Esophagus mucosa (tissue), 1 donor: ENCODE data around the gene RTN4RL1. TPM values are rescaled to one million over a fixed set of nuclear protein-coding genes. Genes with fewer than 3 reads are reported as not detected.
"Not testable (repeated sequence)": the region's sequence is repeated elsewhere in the genome, so short reads cannot be mapped to it uniquely, and the experiment has no call there.

Experiments
- ATAC-seq: fragments of 200-7000 bp; cut with Tn5 transposase; one replicate; pipeline ENCODE4 v1.9.1; 2020
- total RNA-seq: library from RNA; stranded (reverse); gene quantifications from one replicate; pipeline ENCODE4 v1.2.4, GENCODE V29; 2023
- donor health status: DM: yes; HTN: yes; CAD: no.

The RTN4RL1 gene
- total RNA-seq, 1 donor from 2014 or later = 1.2 TPM

DNA sequence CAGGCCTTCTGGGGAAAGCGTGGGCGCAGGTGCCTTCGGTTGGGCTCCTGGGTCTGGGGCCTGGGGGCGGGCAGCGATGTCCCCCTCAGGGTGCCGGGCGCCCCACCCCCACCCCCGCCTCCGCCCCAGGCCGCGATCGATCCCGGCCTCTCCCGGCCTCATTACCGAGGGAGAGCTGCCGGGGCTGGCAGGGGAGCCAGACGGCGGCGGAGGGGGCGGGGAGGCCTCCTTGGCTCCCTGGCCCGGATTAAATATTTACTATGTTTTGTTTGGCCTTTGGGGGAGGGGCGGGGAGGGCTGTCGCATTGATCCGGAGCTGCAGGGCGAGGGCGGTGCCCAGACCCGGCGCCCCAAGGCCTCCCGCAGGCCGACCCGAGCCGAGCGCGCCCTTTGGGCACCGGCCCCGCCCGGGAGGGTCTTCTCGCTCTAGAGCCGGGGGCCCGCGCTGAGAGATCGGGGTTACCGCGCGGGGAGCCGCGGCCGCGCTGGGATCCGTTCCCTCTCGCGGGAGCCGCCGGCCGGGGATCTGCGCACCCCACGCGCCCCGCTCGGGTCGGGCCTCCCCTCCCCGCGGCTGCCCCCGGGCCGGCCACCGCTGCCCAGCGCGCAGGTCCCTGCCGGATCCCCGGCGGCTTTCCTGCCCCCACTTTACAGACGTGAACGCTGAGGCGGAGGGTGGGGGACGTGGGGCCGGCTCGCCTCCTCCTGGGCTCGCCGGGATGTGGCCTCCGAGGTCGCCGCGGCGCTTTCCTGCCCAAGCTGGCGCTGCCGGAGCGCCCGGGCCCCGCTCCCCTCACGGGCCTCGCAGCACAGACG lies 27.0 kb downstream of the RTN4RL1 start:
- ATAC-seq = no peak

DNA sequence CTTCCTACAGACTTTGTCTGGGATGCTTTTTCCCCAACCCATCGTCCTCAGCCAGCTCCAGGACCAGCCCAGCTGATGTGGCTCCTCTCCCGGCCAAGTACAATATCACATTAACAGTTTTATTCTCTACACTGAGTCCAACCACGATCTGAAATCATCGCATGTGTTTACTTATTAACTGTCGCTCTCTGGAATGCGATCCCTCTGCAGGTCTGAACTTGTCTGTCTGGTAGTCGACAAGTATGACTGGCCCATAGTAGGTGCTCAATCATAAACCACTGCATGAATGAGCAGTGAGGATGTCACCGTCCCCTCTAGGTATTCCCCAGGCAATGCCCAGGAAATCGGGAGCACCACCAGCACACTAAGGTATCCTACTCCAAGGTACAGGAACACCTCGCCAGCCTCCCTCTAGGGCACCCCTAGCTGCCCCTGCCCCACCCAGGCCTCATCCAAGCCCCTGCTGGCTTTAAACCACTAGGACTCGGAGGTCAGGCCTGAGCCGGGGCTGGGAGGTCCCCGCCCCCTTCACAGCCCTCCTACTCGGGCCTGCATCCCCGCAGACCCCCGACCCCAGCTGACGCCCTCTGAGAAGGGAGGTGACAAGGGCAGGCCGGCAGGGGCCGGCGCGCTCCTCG lies 27.7 kb downstream of the RTN4RL1 start:
- ATAC-seq = peak; percentile 41

DNA sequence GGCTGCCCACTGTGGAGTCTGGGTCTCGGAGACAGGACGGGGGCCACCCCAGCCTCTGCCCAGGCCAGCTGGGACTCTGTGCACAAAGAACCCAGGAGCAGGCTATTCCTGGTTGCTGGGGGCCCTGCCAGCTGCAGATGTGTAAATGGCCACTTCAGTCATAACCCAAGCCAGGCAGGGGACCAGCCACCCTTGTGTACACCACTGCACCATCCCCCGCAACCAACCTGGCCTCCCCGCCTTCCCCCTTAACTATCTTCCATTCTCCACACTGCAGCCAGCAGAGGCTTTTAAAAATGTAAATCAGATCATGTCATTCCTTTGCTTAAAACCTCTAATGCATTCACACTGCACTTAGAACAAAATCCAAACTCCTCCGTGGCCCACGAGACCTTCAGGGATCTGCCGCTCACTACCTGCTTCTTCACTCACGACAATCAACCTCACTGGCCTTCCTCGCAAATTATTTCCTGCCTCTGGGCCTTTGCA lies 28.3 kb downstream of the RTN4RL1 start:
- no peak for ATAC-seq

DNA sequence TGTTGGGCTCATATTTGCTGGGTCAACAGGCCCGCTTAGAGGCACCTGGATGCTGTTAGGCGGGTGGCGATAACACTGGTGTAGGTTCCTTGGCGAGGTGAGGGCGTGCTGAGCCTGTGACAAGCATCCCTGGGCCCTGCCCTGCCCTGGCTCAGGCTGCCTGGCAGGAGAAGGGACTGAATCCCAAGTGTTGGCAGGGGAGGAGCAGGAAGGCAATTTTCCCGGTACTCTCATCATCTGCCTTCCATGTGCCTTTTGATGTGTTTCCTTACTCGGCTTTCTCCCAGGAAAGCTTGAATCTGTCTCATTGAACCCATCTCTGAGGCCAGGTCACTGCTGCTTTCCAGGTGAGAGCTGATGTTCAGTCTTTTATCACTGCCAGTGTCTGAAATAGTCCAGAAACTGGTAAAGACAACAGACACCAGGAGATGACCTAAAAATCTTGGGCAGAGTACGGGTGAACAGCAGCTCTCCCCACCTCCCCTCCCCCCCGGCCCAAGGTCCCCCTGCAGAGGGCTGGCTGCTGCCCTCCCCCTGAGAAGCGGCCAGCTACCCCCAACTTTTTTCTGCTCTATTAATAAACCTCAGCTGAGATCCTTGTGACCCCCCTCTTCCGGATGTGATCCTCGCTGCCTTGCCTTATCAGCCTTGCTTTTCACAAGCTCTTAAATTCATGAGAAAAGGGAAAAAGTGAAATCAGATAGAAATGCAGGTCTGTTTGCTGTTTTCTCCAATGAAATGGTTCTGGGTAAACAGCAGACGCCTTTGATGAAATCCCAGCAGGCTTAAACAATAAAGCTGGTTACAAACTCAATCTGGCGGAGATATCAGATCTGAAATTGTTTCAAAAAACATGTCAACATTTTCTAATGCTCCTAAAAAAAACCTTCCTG lies 29.0 kb downstream of the RTN4RL1 start:
- ATAC-seq = no peak

DNA sequence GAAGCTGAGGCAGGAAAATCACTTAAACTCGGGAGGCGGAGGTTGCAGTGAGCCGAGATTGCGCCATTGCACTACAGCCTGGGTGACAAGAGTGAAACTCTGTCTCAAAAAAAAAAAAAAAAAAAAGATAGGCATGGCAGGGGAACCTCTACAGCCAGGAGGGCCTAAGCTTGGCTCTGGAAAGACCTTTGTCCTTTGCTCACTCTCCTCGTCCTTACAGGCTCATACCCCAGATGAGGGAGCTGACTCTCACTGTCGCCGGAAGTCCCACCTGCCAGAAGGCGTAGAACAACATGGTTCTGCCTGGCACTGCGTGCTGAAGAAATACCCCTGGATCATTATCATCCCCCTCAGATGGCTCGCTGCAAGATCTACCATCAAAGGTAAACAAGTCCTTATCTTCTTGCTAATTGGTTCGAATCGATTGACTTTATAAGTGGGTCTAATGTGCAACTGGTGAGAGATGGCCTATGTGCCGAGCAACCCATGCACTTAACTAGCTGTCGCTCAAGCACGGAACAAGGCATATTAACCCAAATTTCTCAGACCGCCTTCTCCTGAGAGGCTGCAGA lies 29.7 kb downstream of the RTN4RL1 start:
- ATAC-seq = no peak

DNA sequence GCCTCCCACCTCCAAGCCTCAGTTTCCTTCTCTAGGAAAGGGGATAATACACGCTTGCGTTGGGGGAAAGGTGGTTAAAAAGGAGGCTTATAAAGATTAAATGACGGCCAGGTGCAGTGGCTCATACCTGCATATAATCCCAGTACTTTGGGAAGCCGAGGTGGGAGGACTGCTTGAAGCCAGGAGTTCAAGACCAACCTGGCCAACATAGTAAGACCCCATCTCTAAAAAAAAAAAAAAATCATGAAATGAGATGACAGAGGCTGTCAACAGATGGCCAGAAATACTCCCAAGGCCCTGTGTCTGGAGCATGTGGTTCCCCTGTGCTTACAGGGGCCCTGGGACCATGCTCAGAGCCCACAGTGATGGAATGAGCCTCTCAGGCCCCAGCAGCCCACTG lies 30.4 kb downstream of the RTN4RL1 start:
- no peak for ATAC-seq

DNA sequence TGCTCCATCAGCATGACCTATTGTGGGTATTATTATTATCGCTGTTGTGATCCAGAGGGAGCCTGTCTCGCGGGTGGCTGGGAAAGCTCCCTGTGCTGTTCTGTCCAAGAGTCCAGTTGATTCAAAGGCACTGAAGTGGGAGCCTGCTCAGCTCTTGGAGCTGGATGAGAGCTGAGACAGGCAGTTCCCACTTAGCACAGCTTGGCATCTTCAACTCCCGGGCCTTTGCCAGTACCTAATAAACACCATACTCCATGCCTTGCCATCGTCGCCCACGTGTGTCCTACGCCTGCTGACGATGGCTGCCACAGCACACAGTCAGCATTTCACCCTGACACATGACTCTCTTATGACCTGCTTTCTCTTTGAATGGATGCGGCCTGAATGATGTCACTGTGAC lies 32.6 kb downstream of the RTN4RL1 start:
- ATAC-seq = no peak

DNA sequence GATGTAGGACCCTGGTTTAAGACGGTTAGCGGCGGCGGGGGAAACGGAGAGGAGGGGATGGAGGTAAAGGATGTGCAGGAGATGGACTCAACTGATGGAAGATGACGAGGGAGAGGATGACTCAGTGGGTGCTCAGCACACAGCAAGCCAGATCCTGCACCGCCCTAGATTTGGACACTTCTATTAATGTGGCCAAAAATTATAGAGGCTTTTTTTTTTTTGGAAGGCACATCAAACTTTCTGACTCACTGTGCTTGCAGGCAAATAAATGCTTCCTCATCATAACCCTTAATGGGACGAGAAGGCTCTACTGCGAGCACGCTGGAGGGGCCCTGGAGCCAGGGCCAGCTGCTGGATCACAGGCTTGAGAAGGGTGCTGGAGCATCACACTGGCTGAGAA lies 36.0 kb downstream of the RTN4RL1 start:
- ATAC-seq = peak; percentile 93

DNA sequence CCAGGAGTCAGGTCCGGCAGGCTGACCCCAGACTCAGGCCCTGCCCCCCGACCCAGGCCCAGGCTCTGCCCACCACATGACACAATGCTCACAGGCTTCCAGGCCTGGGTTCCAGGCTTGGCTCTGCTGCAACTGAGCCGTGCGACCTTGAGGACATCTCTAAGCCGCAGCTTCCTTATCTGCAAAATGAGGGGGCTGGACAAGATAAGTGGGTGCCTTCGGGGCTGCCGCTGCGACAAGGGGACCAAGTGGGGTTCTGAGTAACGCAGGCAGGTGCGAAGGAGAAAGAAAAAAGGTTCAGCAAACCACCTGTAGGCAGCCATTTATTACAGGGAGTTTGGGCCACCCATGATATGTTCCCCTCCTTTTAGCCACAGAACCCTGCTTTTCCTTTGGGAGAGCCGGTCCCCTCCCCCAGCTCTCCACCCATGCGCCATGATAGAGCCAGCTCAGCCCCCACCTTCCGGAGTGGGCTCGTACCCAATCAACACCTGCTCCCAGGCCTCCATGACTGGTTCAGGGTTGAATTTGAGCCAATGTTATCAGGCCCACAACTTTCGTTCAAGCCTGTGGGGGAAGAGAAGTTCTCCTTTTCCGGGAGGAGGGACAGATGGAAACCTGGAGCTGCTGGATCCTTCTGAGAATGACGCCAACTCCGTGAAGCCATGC lies 38.2 kb downstream of the RTN4RL1 start:
- ATAC-seq = no peak

DNA sequence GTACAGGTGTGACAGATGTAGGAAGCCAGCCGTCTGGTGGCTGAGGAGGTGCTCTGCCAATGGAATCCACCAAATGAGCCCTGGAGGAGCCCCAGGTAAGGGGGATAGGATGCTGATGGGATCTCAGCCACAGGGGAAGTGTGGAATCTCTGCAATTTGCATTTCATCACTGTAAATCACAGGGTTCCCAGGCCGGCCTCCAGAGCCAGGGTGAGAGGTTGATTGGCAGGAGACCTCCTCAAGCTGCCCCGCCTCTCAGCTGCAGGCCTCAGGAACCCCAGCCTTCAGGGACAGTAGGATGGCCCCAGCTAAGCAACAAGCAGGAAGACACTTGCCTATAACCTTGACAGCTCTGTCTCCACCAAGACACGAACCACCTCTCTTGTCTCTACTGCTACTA lies 39.4 kb downstream of the RTN4RL1 start:
- no peak for ATAC-seq

DNA sequence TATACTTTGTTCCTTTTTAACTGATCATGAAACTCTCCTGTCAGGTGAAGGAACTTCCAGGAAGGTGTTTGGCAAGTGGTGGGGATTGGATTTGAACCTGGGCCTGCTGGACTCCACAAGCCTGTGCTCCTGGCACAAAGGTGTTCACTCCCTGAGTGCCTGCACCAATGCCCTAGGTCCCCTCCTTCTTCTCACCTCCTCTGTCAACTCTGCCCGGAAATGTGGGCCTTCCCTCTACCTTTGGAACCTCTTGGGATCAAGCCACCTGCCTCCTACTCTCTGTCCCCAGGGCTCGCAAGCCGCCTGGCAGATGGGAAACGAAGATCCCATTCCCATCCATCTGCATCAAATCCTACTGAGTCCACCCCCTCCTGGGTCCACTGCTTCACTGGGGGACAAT lies 40.0 kb downstream of the RTN4RL1 start:
- ATAC-seq = no peak

DNA sequence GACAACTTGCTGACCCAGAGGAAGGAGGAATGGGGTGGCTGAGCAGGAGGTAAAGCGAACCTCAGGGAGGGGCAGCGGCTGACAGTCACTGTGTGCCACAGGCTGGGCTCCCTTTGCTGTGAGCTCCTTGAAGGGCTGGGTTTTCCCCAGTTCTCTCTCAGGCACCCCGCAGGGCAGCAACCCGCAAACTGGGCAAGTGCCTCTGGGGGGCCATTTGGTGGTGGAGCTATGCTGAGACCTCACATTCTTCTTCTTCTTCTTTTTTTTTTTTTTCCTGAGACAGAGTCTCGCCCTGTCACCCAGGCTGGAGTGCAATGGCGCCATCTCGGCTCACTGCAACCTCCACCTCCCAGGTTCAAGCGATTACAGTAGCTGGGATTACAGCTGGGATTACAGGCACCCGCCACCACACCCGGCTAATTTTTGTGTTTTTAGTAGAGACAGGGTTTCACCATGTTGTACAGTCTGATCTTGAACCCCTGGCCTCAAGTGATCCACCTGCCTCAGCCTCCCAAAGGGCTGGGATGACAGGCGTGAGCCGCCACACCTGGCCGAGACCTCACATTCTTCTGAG lies 42.3 kb downstream of the RTN4RL1 start:
- ATAC-seq = not testable (repeated sequence)

DNA sequence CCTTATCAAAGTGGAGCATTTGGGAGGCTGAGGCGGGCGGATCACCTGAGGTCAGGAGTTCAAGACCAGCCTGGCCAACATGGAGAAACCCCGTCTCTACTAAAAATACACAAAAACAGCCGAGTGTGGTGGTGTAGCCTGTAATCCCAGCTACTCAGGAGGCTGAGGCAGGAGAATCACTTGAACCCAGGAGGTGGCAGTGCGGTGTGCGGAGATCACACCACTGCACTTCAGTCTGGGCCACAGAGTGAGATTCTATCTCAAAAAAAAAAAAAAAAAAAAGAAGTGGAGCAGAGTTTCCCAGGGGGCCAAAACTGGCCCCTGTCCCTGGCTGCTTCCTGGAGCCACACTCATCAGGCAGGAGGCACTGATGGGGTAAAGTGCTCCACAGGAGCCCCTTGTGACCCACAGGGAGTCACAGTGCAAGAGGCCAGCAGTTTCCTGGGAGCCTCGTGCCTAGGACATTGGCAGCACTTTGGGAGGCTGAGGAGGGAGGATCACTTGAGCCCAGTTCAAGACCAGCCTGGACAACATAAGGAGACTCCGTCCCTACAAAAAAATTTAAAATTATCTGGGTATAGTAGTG lies 44.4 kb downstream of the RTN4RL1 start:
- ATAC-seq = no peak

DNA sequence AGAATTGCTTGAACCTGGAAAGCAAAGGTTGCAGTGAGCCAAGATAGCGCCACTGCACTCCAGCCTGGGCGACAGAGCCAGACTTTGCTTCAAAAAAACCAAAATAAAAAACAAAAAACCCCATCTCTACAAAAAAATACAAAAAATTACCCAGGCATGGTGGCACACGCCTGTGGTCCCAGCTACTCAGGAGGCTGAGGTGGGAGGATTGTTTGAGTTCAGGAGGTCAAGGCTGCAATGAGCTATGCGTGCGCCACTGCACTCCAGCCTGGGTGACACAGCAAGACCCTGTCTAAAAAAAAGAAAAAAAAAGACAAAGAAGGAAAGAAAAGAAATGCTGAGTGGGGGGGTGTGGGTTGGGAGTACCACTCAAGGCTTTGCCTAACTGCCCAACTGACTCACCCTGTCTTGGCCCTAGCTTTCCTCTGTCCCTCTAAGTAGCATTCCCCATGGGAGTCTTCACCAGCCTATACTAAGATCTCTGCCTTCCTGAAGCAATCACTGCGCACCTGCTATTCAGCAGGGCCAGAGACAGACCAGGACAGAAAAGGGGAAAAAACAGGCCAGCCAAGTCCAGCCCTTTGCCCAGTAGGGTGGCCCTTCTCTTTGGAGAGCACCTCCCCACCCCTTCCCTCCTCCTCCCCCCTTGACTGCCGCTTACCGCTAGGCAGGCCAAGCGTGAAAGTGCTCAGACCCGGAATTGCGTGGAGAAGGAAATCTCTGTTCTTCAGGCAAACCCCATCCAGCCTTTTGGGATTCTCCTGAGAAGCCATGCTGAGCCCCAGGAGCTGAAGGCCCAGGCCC lies 45.8 kb downstream of the RTN4RL1 start:
- ATAC-seq = no peak

DNA sequence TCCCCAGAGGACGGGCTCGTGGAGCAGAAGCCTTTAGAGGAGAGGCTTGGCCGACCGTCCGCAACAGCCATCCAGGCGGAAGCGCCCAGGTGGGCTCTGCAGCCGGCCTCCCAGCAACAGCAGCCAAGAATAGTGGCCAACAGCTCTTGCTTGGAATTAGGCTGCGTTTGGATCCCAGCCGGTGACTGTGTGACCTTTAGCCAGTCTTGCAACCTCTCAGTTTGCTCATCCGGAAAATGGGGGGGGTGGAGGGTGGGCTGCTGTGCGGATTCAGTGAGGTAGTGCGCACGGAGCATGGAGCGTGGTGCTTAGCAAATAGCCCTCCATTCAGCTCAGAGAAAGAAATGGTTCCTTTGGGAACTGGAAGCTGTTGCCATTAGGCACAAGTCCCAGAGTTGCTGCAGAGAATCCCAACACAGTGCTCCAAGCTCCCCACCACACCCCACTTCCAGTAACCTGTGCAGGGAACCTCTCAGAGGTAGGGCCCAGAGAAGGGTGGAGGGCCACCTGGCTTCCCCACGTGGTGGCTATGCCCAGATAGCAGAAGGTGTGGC lies 46.7 kb downstream of the RTN4RL1 start:
- no peak for ATAC-seq

DNA sequence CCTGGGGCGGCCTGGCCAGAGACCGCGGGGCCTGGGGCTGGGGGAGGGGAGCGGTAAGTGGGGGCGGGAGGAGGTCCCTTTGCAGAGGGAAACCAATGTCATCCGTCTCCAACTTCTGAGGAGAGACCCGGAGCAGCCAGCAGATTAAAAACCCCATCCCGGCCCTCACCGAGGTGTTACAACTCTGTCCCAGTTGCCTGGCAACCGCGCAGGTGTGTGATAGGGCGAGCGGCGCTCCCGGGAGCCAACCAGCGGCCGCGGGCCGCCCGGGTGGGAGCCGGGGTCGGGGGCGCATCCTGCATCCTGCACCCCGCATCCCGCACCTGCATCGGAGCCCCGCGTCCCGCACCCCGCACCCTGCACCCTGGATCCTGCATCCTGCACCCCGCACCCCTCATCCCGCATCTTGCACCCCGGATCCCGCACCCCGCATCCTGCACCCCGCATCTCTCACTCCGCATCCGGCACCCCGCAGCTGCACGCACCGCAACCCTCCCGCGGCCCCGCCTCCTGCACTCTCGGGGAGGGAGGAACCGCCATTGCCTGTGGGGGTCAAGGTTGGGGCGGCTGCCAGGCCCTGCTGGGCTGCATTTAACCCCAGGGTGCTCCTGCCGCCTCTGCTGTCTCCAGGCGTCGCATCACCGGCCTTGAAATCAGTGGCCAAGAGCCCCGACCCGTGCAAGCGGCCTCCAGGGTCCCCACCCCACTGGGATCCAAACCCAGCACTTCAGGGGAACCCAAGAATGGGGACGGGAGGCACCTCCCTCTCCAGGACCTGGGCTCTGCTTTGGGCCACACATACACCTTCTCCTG lies 47.3 kb downstream of the RTN4RL1 start:
- no peak for ATAC-seq

DNA sequence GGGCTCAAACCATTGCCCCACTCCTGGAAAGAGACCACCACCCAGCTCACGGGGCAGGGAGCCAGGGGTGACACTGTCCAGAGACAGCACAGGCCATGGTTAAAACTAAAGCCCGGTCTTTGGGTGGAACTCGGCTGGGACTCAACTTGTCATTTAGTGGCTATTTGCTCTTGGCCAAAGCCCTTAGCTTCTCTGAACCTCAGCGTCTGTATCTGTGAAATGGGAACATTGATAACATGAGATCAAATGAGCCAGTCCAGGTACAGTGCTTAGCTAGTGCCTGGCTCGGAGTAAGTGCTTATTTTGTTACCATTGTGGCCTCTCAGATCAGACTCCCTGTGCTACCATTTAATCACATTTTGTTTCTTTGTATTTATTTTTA lies 48.5 kb downstream of the RTN4RL1 start:
- ATAC-seq = no peak

DNA sequence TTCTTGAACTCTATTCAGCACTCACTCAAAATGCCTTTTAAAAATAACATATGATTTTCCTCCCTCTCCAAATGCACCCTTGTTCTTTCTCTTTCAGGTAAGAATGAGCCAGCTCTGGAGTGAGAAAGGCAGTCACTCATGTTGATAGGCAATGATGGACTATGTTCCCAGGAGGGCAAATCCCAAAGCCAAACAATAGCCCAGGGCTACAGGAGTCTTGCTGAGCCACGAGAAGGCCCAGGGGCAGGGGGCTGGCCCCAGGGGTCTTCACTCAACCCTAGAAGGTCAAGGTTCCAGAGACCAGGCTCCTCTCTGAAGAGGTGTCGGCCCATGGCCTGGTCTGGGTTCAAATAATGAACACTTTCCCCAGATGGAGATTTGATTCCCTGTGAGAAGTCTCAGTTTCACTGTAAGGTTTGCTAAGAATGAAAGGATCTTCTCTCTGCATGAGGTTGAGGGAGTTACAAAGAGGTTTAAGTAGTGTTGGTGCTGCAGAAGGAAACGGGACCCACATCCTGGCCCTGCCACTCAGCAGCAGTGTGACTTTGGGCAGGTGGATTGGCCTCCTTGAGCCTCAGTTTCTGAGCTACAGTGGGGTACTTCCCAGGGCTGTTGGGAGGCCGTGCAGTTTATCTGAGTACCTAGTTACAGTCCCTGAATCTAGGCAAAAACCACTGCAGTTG lies 49.0 kb downstream of the RTN4RL1 start:
- ATAC-seq = no peak

DNA sequence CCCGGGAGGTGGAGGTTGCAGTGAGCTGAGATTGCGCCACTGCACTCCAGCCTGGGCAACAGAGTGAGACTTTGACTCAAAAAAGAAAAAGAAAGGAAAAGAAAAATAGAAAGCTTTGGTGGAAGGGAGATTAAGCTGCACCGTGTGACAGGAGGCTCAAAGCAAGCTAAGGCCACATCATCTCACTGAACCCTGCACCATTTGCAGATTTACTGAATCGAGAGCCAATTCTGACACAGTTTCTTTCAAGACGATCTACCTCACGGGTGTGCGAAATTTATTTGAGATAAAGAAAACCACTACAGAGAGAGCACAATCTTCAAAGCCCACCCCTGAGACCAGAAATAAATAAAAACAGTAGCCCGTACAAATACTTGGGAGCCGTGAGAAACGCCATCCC lies 49.6 kb downstream of the RTN4RL1 start:
- ATAC-seq = no peak
